Head of caudate nucleus (tissue), 42 donors: Measurements from ENCODE around the gene PRICKLE1.

ENCODE experiments used
- DNase-seq, 42 donors: peaks; one replicate each; pipeline versions ENCODE4 v3.0.0 to v3.0.0-alpha.2; 2020 to 2021; ENCODE audit warnings: mixed read lengths in 7 of 42
- intact Hi-C: fragments of 100-400 bp; cut with DNase I; formaldehyde crosslinking; loops from one replicate; pipeline ENCODE4 v1.15.0; 2022

Gene PRICKLE1

GRCh38 chr12:42589465-42590329 lies at the start of gene PRICKLE1:
Gene PRICKLE1, minus strand, starts transcription at chr12:42589746. Its CDS starts 117,230 bp downstream, at chr12:42472516.
- peak in 36 of 42 donors; percentile 7 to 66 (median 39) for DNase-seq
- intact Hi-C loops, result no loop called here

GRCh38 chr12:42638697-42639096 lies 49.2 kb upstream of the PRICKLE1 start:
- no peak for DNase-seq
- intact Hi-C loops, result no loop called here

- intact Hi-C loops, result no loop called here
These were observed 48.5 kb upstream of the PRICKLE1 start for GRCh38 chr12:42638011-42638410.

GRCh38 chr12:42636993-42637392 lies 47.4 kb upstream of the PRICKLE1 start:
- DNase-seq, result no peak
- intact Hi-C loops, result no loop called here

More at GRCh38 chr12:42638011-42638410, 48.5 kb upstream of the PRICKLE1 start:
- no peak for DNase-seq

GRCh38 chr12:42633594-42633993 lies 44.0 kb upstream of the PRICKLE1 start:
- no peak for DNase-seq
- intact Hi-C loops, result no loop called here

- intact Hi-C loops, result no loop called here
These were observed 42.0 kb upstream of the PRICKLE1 start for GRCh38 chr12:42631513-42631912.

GRCh38 chr12:42630314-42630713 lies 40.8 kb upstream of the PRICKLE1 start:
- no peak for DNase-seq
- intact Hi-C loops, result no loop called here

More at GRCh38 chr12:42631513-42631912, 42.0 kb upstream of the PRICKLE1 start:
- DNase-seq, result no peak

GRCh38 chr12:42627151-42627550 lies 37.6 kb upstream of the PRICKLE1 start:
- intact Hi-C loops, result no loop called here
- no peak for DNase-seq

- intact Hi-C loops, result no loop called here
- no peak for DNase-seq
These were observed 36.1 kb upstream of the PRICKLE1 start for GRCh38 chr12:42625611-42626010.

- intact Hi-C loops, result no loop called here
- no peak for DNase-seq
These were observed 28.1 kb upstream of the PRICKLE1 start for GRCh38 chr12:42617622-42618021.

- no peak for DNase-seq
- intact Hi-C loops, result no loop called here
These were observed 25.5 kb upstream of the PRICKLE1 start for GRCh38 chr12:42615006-42615405.

- intact Hi-C loops, result no loop called here
- DNase-seq, result no peak
These were observed 22.7 kb upstream of the PRICKLE1 start for GRCh38 chr12:42612231-42612613.

- no peak for DNase-seq
- intact Hi-C loops, result no loop called here
These were observed 22.2 kb upstream of the PRICKLE1 start for GRCh38 chr12:42611571-42612230.

GRCh38 chr12:42609605-42610004 lies 20.1 kb upstream of the PRICKLE1 start:
- intact Hi-C loops, result no loop called here
- DNase-seq, result no peak

GRCh38 chr12:42608196-42608825 lies 18.8 kb upstream of the PRICKLE1 start:
- DNase-seq, result no peak
- intact Hi-C loops, result no loop called here

GRCh38 chr12:42607584-42608058 lies 18.1 kb upstream of the PRICKLE1 start:
- intact Hi-C loops, result no loop called here
- no peak for DNase-seq

GRCh38 chr12:42606471-42606870 lies 16.9 kb upstream of the PRICKLE1 start:
- intact Hi-C loops, result no loop called here
- no peak for DNase-seq

GRCh38 chr12:42605685-42606084 lies 16.1 kb upstream of the PRICKLE1 start:
- DNase-seq, result no peak
- intact Hi-C loops, result no loop called here

- intact Hi-C loops, result no loop called here
These were observed 13.9 kb upstream of the PRICKLE1 start for GRCh38 chr12:42603246-42603990.

More at GRCh38 chr12:42603246-42603990, 13.9 kb upstream of the PRICKLE1 start:
- DNase-seq, result no peak
